BLaER1 treated with 17β-estradiol and CSF1 and Interleukin-3, amounts not matched to agents 10 nM and 100 nM (cell line): ENCODE measurements around the gene WWOX.

ENCODE experiments used
- H3K27ac ChIP-seq, 11 experiments: shearing (Covaris generic); formaldehyde crosslinking; 2 replicates each; pipeline ENCODE4 v1.8.1; 2022
- H3K27me3 ChIP-seq, 11 experiments: shearing (Covaris generic); formaldehyde crosslinking; 2 replicates each; pipeline ENCODE4 v1.8.1; 2022
- H3K36me3 ChIP-seq, 11 experiments: shearing (Covaris generic); formaldehyde crosslinking; 2 replicates each; pipeline ENCODE4 v1.8.1; 2022
- H3K4me1 ChIP-seq, 10 experiments: shearing (Covaris generic); formaldehyde crosslinking; 2 replicates each; pipeline ENCODE4 v1.8.1; 2022
- H3K4me2 ChIP-seq, 11 experiments: shearing (Covaris generic); formaldehyde crosslinking; 2 replicates each; pipeline ENCODE4 v1.8.1; 2022
- H3K4me3 ChIP-seq, 10 experiments: shearing (Covaris generic); formaldehyde crosslinking; 2 replicates each; pipeline ENCODE4 v1.8.1; 2022
- H3K9ac ChIP-seq, 11 experiments: shearing (Covaris generic); formaldehyde crosslinking; 2 replicates each; pipeline ENCODE4 v1.8.1; 2022
- H3K9me3 ChIP-seq, 11 experiments: shearing (Covaris generic); formaldehyde crosslinking; replicated peaks in 1 of 11; 2 replicates each; pipeline ENCODE4 v1.8.1; 2022
- H4K20me1 ChIP-seq, 11 experiments: shearing (Covaris generic); formaldehyde crosslinking; 2 replicates each; pipeline ENCODE4 v1.8.1; 2022
- Cebpa-rat ChIP-seq, 11 experiments: shearing (Covaris generic); IDR thresholded peaks; 2 replicates each; pipeline ENCODE4 v1.8.1; 2022

WWOX gene

DNA sequence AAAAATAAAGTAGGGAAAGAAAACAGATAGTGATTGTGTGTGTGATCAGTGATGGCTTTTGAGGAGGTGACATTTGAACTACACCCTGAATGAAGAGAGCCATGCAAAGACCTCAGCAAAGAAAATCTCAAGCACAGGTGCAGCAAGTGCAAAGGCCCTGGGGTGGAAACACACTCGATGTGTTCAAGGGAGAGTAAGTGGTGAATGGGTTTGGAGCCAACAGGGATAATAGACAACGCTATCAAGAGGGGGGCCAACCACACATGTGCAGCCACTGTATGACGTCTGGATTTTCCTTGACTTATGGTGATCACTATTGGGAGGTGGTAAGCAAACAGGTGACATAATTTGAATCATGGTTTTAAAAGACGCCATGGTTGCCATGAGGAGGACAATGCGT is 564.2 kb downstream of the WWOX start:
- Histone ChIP-seq H3K9ac (no peak overlapping the region), H4K20me1 (no peaks in the 10 kb centered on the region), H3K9me3 (no peaks in the 10 kb centered on the region), H3K4me1 (no peaks in the 10 kb centered on the region), H3K27ac (no peak overlapping the region), H3K4me2 (no peak overlapping the region), H3K36me3 (no peaks in the 10 kb centered on the region), H3K4me3 (no peak overlapping the region), H3K27me3 (no peaks in the 10 kb centered on the region)
- no peak for TF ChIP-seq Cebpa-rat (IDR thresholded peaks at IDR 0.05)

- Histone ChIP-seq H3K9me3 (no peaks in the 10 kb centered on the region), H3K4me1 (no peaks in the 10 kb centered on the region), H3K9ac (no peak overlapping the region), H3K4me2 (no peak overlapping the region), H3K36me3 (no peaks in the 10 kb centered on the region), H3K27me3 (no peaks in the 10 kb centered on the region), H3K27ac (no peak overlapping the region), H4K20me1 (no peaks in the 10 kb centered on the region), H3K4me3 (no peak overlapping the region)
- TF ChIP-seq Cebpa-rat (IDR thresholded peaks at IDR 0.05): no peak
Measured at GRCh38 chr16:78664811-78665772, 565.6 kb downstream of the WWOX start.

DNA sequence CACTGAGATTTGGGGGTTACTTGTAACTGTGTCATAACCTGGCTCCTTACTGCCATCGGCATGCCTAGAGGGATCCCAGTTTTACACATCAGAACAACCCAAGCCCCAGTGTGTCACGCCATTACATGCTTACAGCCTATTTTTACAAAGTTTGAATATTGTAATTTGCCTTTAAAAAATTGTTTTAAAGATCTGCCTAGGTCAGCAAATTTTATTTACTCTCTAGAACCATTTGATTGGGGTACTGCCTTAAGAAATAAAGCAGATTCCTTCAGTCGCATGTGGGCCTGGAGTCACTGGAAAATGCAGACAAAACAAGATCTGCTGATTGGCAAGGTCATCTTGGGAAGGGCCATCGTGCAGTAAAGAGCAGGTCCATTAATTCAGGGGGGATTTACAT is 566.9 kb downstream of the WWOX start:
- H3K4me2 ChIP-seq: no peak overlapping the region
- no peak overlapping the region for H3K4me3 ChIP-seq
- no peaks in the 10 kb centered on the region for H3K9me3 ChIP-seq
- H3K36me3 ChIP-seq: no peaks in the 10 kb centered on the region
- TF ChIP-seq Cebpa-rat (IDR thresholded peaks at IDR 0.05): no peak
- no peaks in the 10 kb centered on the region for H3K4me1 ChIP-seq
- no peaks in the 10 kb centered on the region for H3K27me3 ChIP-seq
- no peaks in the 10 kb centered on the region for H4K20me1 ChIP-seq
- no peak overlapping the region for H3K27ac ChIP-seq
- no peak overlapping the region for H3K9ac ChIP-seq

- Histone ChIP-seq H3K9me3 (no peaks in the 10 kb centered on the region), H3K36me3 (no peaks in the 10 kb centered on the region)
- TF ChIP-seq Cebpa-rat (IDR thresholded peaks at IDR 0.05): no peak
Measured at GRCh38 chr16:78667675-78668074, 568.2 kb downstream of the WWOX start.

DNA sequence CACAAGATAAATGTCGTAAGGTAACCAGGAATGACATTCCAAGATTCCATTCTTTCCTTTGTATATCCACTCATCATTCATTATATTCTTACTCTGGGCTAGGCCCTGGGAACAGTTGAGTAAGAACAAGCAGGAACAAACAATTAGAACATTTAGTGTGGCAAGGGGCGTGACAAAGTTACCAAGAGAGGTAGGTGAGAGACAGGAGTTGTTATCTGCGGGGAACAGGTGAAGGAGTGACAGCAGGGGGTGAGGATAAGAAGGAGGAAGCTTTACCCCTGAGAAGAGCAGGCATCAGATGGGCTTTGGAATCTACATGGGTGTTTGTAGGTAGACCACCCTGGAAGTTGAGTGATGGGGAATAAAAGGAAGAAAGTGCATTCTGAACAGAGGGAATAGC is 568.9 kb downstream of the WWOX start:
- Histone ChIP-seq H3K36me3 (no peaks in the 10 kb centered on the region), H3K9ac (no peak overlapping the region), H4K20me1 (no peaks in the 10 kb centered on the region), H3K4me1 (no peaks in the 10 kb centered on the region), H3K27me3 (no peaks in the 10 kb centered on the region), H3K4me2 (no peak overlapping the region), H3K27ac (no peak overlapping the region), H3K9me3 (no peaks in the 10 kb centered on the region), H3K4me3 (no peak overlapping the region)
- no peak for TF ChIP-seq Cebpa-rat (IDR thresholded peaks at IDR 0.05)

More at GRCh38 chr16:78667675-78668074, 568.2 kb downstream of the WWOX start:
- Histone ChIP-seq H3K4me2 (no peak overlapping the region), H3K4me1 (no peaks in the 10 kb centered on the region), H3K4me3 (no peak overlapping the region), H3K9ac (no peak overlapping the region), H3K27ac (no peak overlapping the region), H3K27me3 (no peaks in the 10 kb centered on the region), H4K20me1 (no peaks in the 10 kb centered on the region)

DNA sequence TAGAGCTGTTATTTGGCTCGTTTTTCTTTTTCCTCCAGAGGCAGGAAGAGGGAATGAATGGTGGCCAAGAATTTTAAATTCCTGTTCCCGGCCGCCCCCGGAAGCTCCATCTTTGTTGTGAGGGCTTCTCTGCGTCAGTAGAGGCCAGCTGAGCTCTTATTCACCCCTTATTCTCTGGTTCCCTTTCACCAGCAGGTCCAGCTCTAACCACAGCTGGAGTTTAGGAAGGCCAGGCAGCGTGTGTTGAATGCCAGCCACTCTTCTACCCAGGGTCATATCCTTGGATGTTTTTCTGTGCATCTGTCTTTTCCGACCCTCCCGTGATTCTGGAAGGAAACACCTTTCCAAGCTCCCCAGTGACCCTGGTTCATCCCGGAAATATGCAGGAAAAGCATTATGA is 570.5 kb downstream of the WWOX start:
- no peak overlapping the region for H3K4me3 ChIP-seq
- H3K4me1 ChIP-seq: no peaks in the 10 kb centered on the region
- H3K9ac ChIP-seq: no peak overlapping the region
- H3K27me3 ChIP-seq: no peaks in the 10 kb centered on the region
- H3K4me2 ChIP-seq: no peak overlapping the region
- H3K27ac ChIP-seq: no peak overlapping the region
- no peaks in the 10 kb centered on the region for H3K9me3 ChIP-seq
- no peak for TF ChIP-seq Cebpa-rat (IDR thresholded peaks at IDR 0.05)
- H4K20me1 ChIP-seq: no peaks in the 10 kb centered on the region
- H3K36me3 ChIP-seq: no peaks in the 10 kb centered on the region

DNA sequence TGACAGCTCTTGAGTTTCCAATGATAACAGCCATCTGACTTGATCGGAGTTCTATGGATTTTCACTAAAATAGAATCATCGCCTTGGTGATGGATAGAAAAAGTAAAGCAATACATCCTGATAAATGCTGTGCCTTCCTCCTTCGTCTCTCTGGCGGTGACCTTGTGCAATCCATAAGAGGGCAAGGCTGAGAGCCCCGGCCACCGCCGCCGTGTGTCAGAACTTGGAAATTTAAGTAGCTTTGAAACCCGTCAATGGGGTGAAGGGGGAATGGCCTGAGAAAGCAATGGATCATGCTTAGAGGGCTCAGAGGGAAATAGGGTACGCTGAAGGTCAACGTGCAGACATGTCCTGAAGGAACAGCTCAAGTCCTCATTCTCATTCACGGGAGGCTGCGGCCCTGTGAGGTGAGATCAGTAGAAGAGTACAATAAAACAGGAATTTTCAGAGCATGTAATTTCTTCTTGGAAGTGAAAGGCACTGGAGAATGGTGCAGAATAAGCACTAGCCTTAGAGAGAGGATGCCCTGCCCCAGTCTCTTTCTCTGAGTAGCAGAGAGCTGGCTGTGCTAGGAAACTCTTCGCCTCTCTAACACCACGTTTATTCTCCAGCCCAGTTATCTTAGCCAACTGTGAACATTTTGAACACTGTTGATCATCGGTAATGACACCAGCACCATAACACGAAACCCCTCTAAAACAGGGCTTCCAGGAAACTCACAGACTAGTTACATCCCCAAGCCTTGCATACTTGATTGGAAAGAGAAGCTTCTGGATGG is 573.5 kb downstream of the WWOX start:
- Histone ChIP-seq H3K9ac (no peak overlapping the region), H3K4me1 (no peaks in the 10 kb centered on the region), H3K4me3 (no peak overlapping the region), H3K9me3 (no peaks in the 10 kb centered on the region), H3K27me3 (no peaks in the 10 kb centered on the region), H3K4me2 (no peak overlapping the region), H4K20me1 (no peaks in the 10 kb centered on the region), H3K36me3 (no peaks in the 10 kb centered on the region), H3K27ac (no peak overlapping the region)
- TF ChIP-seq Cebpa-rat (IDR thresholded peaks at IDR 0.05): no peak

DNA sequence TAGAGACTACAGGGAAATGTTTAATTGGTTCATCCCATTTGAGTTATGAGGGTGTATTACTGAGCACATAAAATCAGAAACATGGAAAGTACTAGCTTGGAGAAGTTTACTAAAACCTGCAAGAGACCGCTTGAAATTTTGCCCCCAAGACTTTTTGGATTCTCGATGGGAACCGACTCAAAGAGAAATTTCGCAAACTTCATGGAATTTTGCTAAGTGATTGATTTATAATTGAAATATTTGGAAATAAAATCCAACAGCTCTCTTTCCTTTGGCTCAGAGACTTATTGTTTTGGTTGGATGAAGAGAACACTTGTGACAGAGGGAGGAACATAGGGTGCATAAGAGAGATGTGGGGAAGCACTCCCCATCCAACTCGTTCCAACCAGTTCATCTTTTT is 574.4 kb downstream of the WWOX start:
- H3K27me3 ChIP-seq: no peaks in the 10 kb centered on the region
- no peaks in the 10 kb centered on the region for H3K36me3 ChIP-seq
- H3K4me1 ChIP-seq: no peaks in the 10 kb centered on the region
- H3K27ac ChIP-seq: no peak overlapping the region
- no peak overlapping the region for H3K4me3 ChIP-seq
- no peak for TF ChIP-seq Cebpa-rat (IDR thresholded peaks at IDR 0.05)
- no peak overlapping the region for H3K4me2 ChIP-seq
- no peaks in the 10 kb centered on the region for H3K9me3 ChIP-seq
- no peak overlapping the region for H3K9ac ChIP-seq
- no peaks in the 10 kb centered on the region for H4K20me1 ChIP-seq

- H3K27me3 ChIP-seq: no peaks in the 10 kb centered on the region
- H3K9ac ChIP-seq: no peak overlapping the region
- H3K4me3 ChIP-seq: no peak overlapping the region
- no peaks in the 10 kb centered on the region for H4K20me1 ChIP-seq
- H3K27ac ChIP-seq: no peak overlapping the region
- no peak for TF ChIP-seq Cebpa-rat (IDR thresholded peaks at IDR 0.05)
- no peaks in the 10 kb centered on the region for H3K4me1 ChIP-seq
- H3K9me3 ChIP-seq: no peaks in the 10 kb centered on the region
- no peaks in the 10 kb centered on the region for H3K36me3 ChIP-seq
- H3K4me2 ChIP-seq: no peak overlapping the region
Measured at GRCh38 chr16:78675312-78675711, 575.9 kb downstream of the WWOX start.
